GM19467 (cell line): Measurements from ENCODE around the gene EEFSEC.

ENCODE experiments used
- ATAC-seq: cut with Tn5 transposase; IDR thresholded peaks from one replicate; pipeline ENCODE4 v1.9.1; 2021; ENCODE audit warnings: mild to moderate bottlenecking, moderate library complexity; ENCODE audit not compliant: unreplicated experiment

The EEFSEC gene

GRCh38 chr3:128405554-128406277 lies 252.4 kb downstream of the EEFSEC start:
- ATAC-seq = no peak

- ATAC-seq = no peak
Observed at GRCh38 chr3:128407247-128407646, 254.0 kb downstream of the EEFSEC start.

- ATAC-seq = no peak
Observed at GRCh38 chr3:128408012-128408692, 254.9 kb downstream of the EEFSEC start.

- no peak for ATAC-seq
Observed at GRCh38 chr3:128408693-128409623, 255.7 kb downstream of the EEFSEC start.

- no peak for ATAC-seq
Observed at GRCh38 chr3:128409624-128410581, 256.6 kb downstream of the EEFSEC start.

GRCh38 chr3:128410669-128411573 lies 257.6 kb downstream of the EEFSEC start:
- ATAC-seq = no peak

- ATAC-seq = no peak
Observed at GRCh38 chr3:128411574-128412064, 258.3 kb downstream of the EEFSEC start.

- no peak for ATAC-seq
Observed at GRCh38 chr3:128412180-128413002, 259.1 kb downstream of the EEFSEC start.

- ATAC-seq = no peak
Observed at GRCh38 chr3:128413003-128413370, 259.7 kb downstream of the EEFSEC start.

- ATAC-seq = no peak
Observed at GRCh38 chr3:128413413-128414205, 260.3 kb downstream of the EEFSEC start.

GRCh38 chr3:128415200-128415772 lies 262.0 kb downstream of the EEFSEC start:
- ATAC-seq = no peak

- ATAC-seq = no peak
Observed at GRCh38 chr3:128415773-128416577, 262.7 kb downstream of the EEFSEC start.

GRCh38 chr3:128416578-128417211 lies 263.4 kb downstream of the EEFSEC start:
- no peak for ATAC-seq

GRCh38 chr3:128418900-128419299 lies 265.6 kb downstream of the EEFSEC start:
- no peak for ATAC-seq

- no peak for ATAC-seq
Observed at GRCh38 chr3:128419311-128419710, 266.0 kb downstream of the EEFSEC start.

GRCh38 chr3:128420289-128420688 lies 267.0 kb downstream of the EEFSEC start:
- ATAC-seq = no peak
